Gastrocnemius medialis (tissue), 4 donors: ENCODE data around the gene TMC8.
A peak's percentile ranks its signal among the peaks of the same experiment; 100 is the strongest.

Source experiments
- POLR2A ChIP-seq, 2 donors: fragments of 450-650 bp; IDR thresholded peaks; one replicate each; pipeline ENCODE4 v1.6.1; 2017; ENCODE audit warnings: antibody characterized with exemption in 2 of 2, mild to moderate bottlenecking in 2 of 2, moderate library complexity in 2 of 2
- TF ChIP-seq, protein P1 (sequence below), 5 experiments: fragments of 450-650 bp in 3 of 5; fragments of 200-600 bp in 2 of 5; sonication (generic) in 2 of 5; IDR thresholded peaks in 4 of 5; conservative IDR thresholded peaks in 1 of 5; 1 replicate in 4 of 5; 2 replicates in 1 of 5; pipeline ENCODE4 v1.5.1; 2016 to 2019; ENCODE audit warnings: antibody characterized with exemption in 5 of 5, mild to moderate bottlenecking in 3 of 5, moderate library complexity in 3 of 5

DNA sequence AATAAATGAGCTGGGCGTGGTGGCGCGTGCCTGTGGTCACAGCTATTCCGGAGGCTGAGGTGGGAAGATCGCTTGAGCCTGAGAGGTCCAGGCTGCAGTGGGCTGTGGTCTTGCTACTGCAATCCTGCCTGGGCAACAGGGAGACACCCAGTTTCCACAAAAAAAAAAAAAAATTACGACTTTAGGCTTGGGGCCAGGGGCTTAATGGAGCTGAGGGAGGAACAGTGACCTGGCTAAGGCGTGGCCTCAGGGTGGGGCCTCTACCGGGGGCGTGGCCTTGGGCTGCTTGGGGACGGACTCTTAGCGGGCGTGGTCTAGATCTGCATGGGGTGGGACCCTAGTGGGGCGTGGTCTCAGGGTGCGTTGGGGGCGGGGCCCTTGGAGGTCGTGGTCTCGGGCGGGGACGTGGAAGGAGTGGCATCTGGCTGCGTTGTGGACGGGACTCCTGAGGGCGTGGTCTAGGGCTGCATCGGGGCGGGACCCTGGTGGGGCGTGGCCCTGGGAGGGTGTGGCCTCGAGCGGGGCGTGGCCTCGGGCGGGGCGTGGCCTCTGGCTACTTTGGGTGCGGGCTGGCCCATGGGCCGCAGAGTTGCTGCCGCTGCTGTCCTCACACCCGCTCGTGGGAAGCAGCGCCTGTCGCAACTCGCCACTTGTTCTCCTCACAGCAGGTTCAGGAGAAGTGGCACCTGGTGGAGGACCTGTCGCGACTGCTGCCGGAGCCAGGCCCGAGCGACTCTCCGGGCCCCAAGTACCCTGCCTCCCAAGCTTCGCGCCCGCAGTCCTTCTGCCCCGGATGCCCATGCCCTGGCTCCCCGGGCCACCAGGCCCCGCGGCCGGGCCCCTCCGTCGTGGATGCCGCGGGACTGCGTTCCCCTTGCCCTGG is 9.8 kb downstream of the TMC8 start:
- peak in 1 of 2 donors; percentile 45 for TF ChIP-seq POLR2A (IDR thresholded peaks at IDR 0.05)
- TF ChIP-seq, protein P1, sequence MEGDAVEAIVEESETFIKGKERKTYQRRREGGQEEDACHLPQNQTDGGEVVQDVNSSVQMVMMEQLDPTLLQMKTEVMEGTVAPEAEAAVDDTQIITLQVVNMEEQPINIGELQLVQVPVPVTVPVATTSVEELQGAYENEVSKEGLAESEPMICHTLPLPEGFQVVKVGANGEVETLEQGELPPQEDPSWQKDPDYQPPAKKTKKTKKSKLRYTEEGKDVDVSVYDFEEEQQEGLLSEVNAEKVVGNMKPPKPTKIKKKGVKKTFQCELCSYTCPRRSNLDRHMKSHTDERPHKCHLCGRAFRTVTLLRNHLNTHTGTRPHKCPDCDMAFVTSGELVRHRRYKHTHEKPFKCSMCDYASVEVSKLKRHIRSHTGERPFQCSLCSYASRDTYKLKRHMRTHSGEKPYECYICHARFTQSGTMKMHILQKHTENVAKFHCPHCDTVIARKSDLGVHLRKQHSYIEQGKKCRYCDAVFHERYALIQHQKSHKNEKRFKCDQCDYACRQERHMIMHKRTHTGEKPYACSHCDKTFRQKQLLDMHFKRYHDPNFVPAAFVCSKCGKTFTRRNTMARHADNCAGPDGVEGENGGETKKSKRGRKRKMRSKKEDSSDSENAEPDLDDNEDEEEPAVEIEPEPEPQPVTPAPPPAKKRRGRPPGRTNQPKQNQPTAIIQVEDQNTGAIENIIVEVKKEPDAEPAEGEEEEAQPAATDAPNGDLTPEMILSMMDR (IDR thresholded peaks at IDR 0.05 in 4 of 5, conservative IDR thresholded peaks at IDR 0.05 in 1 of 5): no peak
